NK-92 (cell line): Measurements from ENCODE around the gene C1orf198.

Source experiments
- DNase-seq: peaks from one replicate; lab custom pipeline; 2025; ENCODE audit not compliant: unreplicated experiment; lab: John Stamatoyannopoulos, UW

Gene C1orf198

GRCh38 chr1:230814949-230815692 is 53.2 kb downstream of the C1orf198 start:
- no peak for DNase-seq

- DNase-seq = no peak
These were observed 55.8 kb downstream of the C1orf198 start for GRCh38 chr1:230812568-230812967.

GRCh38 chr1:230809256-230809990 is 58.9 kb downstream of the C1orf198 start:
- no peak for DNase-seq

GRCh38 chr1:230808281-230808872 is 59.9 kb downstream of the C1orf198 start:
- DNase-seq = no peak

- DNase-seq = no peak
These were observed 60.6 kb downstream of the C1orf198 start for GRCh38 chr1:230807561-230808280.

GRCh38 chr1:230807029-230807428 is 61.3 kb downstream of the C1orf198 start:
- no peak for DNase-seq

- no peak for DNase-seq
These were observed 61.8 kb downstream of the C1orf198 start for GRCh38 chr1:230806552-230806951.

- no peak for DNase-seq
These were observed 63.9 kb downstream of the C1orf198 start for GRCh38 chr1:230804396-230804795.

- no peak for DNase-seq
These were observed 67.2 kb downstream of the C1orf198 start for GRCh38 chr1:230800891-230801840.

GRCh38 chr1:230798491-230798890 is 69.8 kb downstream of the C1orf198 start:
- DNase-seq = no peak

- DNase-seq = no peak
These were observed 70.4 kb downstream of the C1orf198 start for GRCh38 chr1:230797942-230798365.

GRCh38 chr1:230797376-230797920 is 70.9 kb downstream of the C1orf198 start:
- DNase-seq = no peak

- no peak for DNase-seq
These were observed 71.7 kb downstream of the C1orf198 start for GRCh38 chr1:230796626-230797025.

GRCh38 chr1:230794871-230795605 is 73.3 kb downstream of the C1orf198 start:
- DNase-seq = no peak

- no peak for DNase-seq
These were observed 73.9 kb downstream of the C1orf198 start for GRCh38 chr1:230794431-230794830.

GRCh38 chr1:230793463-230793745 is 74.9 kb downstream of the C1orf198 start:
- no peak for DNase-seq

GRCh38 chr1:230792691-230793462 is 75.4 kb downstream of the C1orf198 start:
- DNase-seq = no peak

- no peak for DNase-seq
These were observed 76.2 kb downstream of the C1orf198 start for GRCh38 chr1:230791986-230792564.
